NCI-H1105 (cell line): Measurements from ENCODE around the gene FCRL4.

ENCODE experiments used
- DNase-seq: peaks from one replicate; lab custom pipeline; 2025; lab: John Stamatoyannopoulos, UW

FCRL4 gene

GRCh38 chr1:157597959-157598667 is at the start of gene FCRL4:
Gene FCRL4, minus strand, starts transcription at chr1:157598085. Its CDS starts 141 bp downstream, at chr1:157597944.
- DNase-seq = no peak

GRCh38 chr1:157646144-157646543 is 48.3 kb upstream of the FCRL4 start:
- DNase-seq = no peak

- DNase-seq = no peak
Observed at GRCh38 chr1:157641177-157641576, 43.3 kb upstream of the FCRL4 start.

GRCh38 chr1:157639800-157640199 is 41.9 kb upstream of the FCRL4 start:
- no peak for DNase-seq

- DNase-seq = no peak
Observed at GRCh38 chr1:157628773-157629172, 30.9 kb upstream of the FCRL4 start.

- DNase-seq = no peak
Observed at GRCh38 chr1:157626099-157626498, 28.2 kb upstream of the FCRL4 start.

- DNase-seq = no peak
Observed at GRCh38 chr1:157624471-157624870, 26.6 kb upstream of the FCRL4 start.

- DNase-seq = no peak
Observed at GRCh38 chr1:157622471-157622870, 24.6 kb upstream of the FCRL4 start.

- no peak for DNase-seq
Observed at GRCh38 chr1:157618190-157618589, 20.3 kb upstream of the FCRL4 start.

GRCh38 chr1:157600236-157600635 is 2.4 kb upstream of the FCRL4 start:
- no peak for DNase-seq

GRCh38 chr1:157596384-157596783 is 1.5 kb downstream of the FCRL4 start:
- DNase-seq = no peak

- no peak for DNase-seq
Observed at GRCh38 chr1:157595356-157595755, 2.5 kb downstream of the FCRL4 start.

- no peak for DNase-seq
Observed at GRCh38 chr1:157585984-157586383, 11.9 kb downstream of the FCRL4 start.

GRCh38 chr1:157584503-157584902 is 13.4 kb downstream of the FCRL4 start:
- DNase-seq = no peak

- no peak for DNase-seq
Observed at GRCh38 chr1:157580828-157581210, 17.1 kb downstream of the FCRL4 start.

GRCh38 chr1:157580179-157580827 is 17.6 kb downstream of the FCRL4 start:
- peak; percentile 69 for DNase-seq

- DNase-seq = no peak
Observed at GRCh38 chr1:157577420-157577819, 20.5 kb downstream of the FCRL4 start.

- DNase-seq = no peak
Observed at GRCh38 chr1:157575744-157576143, 22.1 kb downstream of the FCRL4 start.

GRCh38 chr1:157574836-157575235 is 23.0 kb downstream of the FCRL4 start:
- no peak for DNase-seq

- no peak for DNase-seq
Observed at GRCh38 chr1:157566484-157567300, 31.2 kb downstream of the FCRL4 start.

- no peak for DNase-seq
Observed at GRCh38 chr1:157562515-157562914, 35.4 kb downstream of the FCRL4 start.

GRCh38 chr1:157558119-157558518 is 39.8 kb downstream of the FCRL4 start:
- no peak for DNase-seq
